Activated CD8-positive, alpha-beta memory T cell treated with anti-CD3 and anti-CD28 coated beads for 36 hours (primary cell): ENCODE measurements around the gene MPZL1. TPM values are rescaled to one million over a fixed set of nuclear protein-coding genes. Genes with fewer than 3 reads are reported as not detected.
"Not testable (repeated sequence)": the region's sequence is repeated elsewhere in the genome, so short reads cannot be mapped to it uniquely, and the experiment has no call there.

ENCODE experiments used
- CTCF ChIA-PET: fragments of 350-600 bp; sonication (Branson Sonifier 250); formaldehyde crosslinking; loops from one replicate; lab custom pipeline; 2021; ENCODE audit warnings: antibody characterized with exemption; lab: Charles Lee
- POLR2A ChIA-PET: fragments of 350-600 bp; sonication (Branson Sonifier 250); formaldehyde crosslinking; loops from one replicate; lab custom pipeline; 2021; ENCODE audit warnings: antibody characterized with exemption; lab: Charles Lee
- total RNA-seq, 2 experiments: library from RNA; stranded (reverse); gene quantifications; one replicate each; pipeline ENCODE4 v1.2.3, GENCODE V29; 2021

Gene MPZL1
- total RNA-seq, 2 experiments from 2014 or later = 20.6 to 22.4 TPM

- CTCF ChIA-PET = no interaction called here
Observed at GRCh38 chr1:167815650-167816049, 93.9 kb downstream of the MPZL1 start.

GRCh38 chr1:167819849-167820683 lies 98.3 kb downstream of the MPZL1 start:
- ChIA-PET POLR2A (no interaction called here), CTCF (no interaction called here)

More at GRCh38 chr1:167815650-167816049, 93.9 kb downstream of the MPZL1 start:
- POLR2A ChIA-PET = no interaction called here

- POLR2A ChIA-PET = no interaction called here
- CTCF ChIA-PET = no interaction called here
Observed at GRCh38 chr1:167820684-167821355, 99.0 kb downstream of the MPZL1 start.

- POLR2A ChIA-PET = no interaction called here
- CTCF ChIA-PET = no interaction called here
Observed at GRCh38 chr1:167821356-167821685, 99.5 kb downstream of the MPZL1 start.

- ChIA-PET CTCF (no interaction called here), POLR2A (no interaction called here)
Observed at GRCh38 chr1:167821969-167822685, 100.3 kb downstream of the MPZL1 start.

- CTCF ChIA-PET = no interaction called here
- POLR2A ChIA-PET = no interaction called here
Observed at GRCh38 chr1:167824163-167824794, 102.5 kb downstream of the MPZL1 start.

- POLR2A ChIA-PET = no interaction called here
- CTCF ChIA-PET = no interaction called here
Observed at GRCh38 chr1:167825419-167826079, 103.8 kb downstream of the MPZL1 start.

GRCh38 chr1:167826127-167826526 lies 104.3 kb downstream of the MPZL1 start:
- ChIA-PET CTCF (no interaction called here), POLR2A (no interaction called here)

GRCh38 chr1:167829868-167830267 lies 108.1 kb downstream of the MPZL1 start:
- CTCF ChIA-PET = no interaction called here
- POLR2A ChIA-PET = no interaction called here

GRCh38 chr1:167830668-167831067 lies 108.9 kb downstream of the MPZL1 start:
- CTCF ChIA-PET, POLR2A ChIA-PET: not testable (repeated sequence)

- CTCF ChIA-PET = no interaction called here
- POLR2A ChIA-PET = no interaction called here
Observed at GRCh38 chr1:167832693-167833092, 110.9 kb downstream of the MPZL1 start.

GRCh38 chr1:167833904-167834303 lies 112.1 kb downstream of the MPZL1 start:
- ChIA-PET POLR2A (no interaction called here), CTCF (no interaction called here)

GRCh38 chr1:167836197-167836596 lies 114.4 kb downstream of the MPZL1 start:
- ChIA-PET CTCF (interaction anchor here (0.6 kb wide), 1 partner anchor 120 kb away, joined by 5 read pairs; no protein-coding TSS in a partner anchor), POLR2A (no interaction called here)

GRCh38 chr1:167837326-167837725 lies 115.5 kb downstream of the MPZL1 start:
- POLR2A ChIA-PET = no interaction called here
- CTCF ChIA-PET = no interaction called here

GRCh38 chr1:167839009-167839408 lies 117.2 kb downstream of the MPZL1 start:
- ChIA-PET CTCF (no interaction called here), POLR2A (no interaction called here)

Other genes starting within 250 kb of the MPZL1 start
- 100 to 1,000 TPM; 157 to 159 TPM for gene CD247, start 203.5 kb upstream of the MPZL1 start, total RNA-seq
- gene CREG1, start 168.2 kb upstream of the MPZL1 start, total RNA-seq = 10 to 100 TPM; 12.6 to 13.5 TPM
- 10 to 100 TPM; 44.1 to 46.7 TPM for gene RCSD1, start 91.8 kb upstream of the MPZL1 start, total RNA-seq
- not detected for gene ADCY10, start 192.2 kb downstream of the MPZL1 start, total RNA-seq
- 10 to 100 TPM; 23.5 to 24.0 TPM for gene DCAF6, start 214.7 kb downstream of the MPZL1 start, total RNA-seq
- gene MPC2, start 215.1 kb downstream of the MPZL1 start, total RNA-seq = 10 to 100 TPM; 54.4 to 56.0 TPM